GM21737 (cell line): ENCODE measurements around the gene LRP2.

ENCODE experiments used
- ATAC-seq: cut with Tn5 transposase; IDR thresholded peaks from one replicate; pipeline ENCODE4 v1.9.1; 2021; ENCODE audit warnings: mild to moderate bottlenecking, moderate library complexity; ENCODE audit not compliant: unreplicated experiment

The LRP2 gene

DNA sequence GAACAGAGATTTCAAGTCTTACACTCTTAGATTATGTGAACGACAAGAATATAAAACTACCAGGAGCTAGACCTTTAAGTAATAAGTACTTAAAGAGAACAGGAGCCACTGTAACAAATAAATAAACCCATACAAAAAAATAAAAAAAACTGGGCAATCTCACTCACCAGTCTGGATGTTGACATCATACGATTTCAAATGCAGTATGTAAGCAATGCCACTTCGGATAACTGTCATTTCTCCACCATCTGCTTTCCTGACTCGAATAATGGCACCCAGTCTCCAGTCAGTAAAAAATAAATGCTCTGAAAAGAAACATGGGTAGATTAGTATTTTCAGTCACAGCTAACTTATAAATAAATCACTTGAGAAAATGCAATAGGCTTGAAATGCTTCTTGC lies 115.1 kb downstream of the LRP2 start:
- ATAC-seq: no peak

- no peak for ATAC-seq
Observed at GRCh38 chr2:169240405-169240804, 121.9 kb downstream of the LRP2 start.

DNA sequence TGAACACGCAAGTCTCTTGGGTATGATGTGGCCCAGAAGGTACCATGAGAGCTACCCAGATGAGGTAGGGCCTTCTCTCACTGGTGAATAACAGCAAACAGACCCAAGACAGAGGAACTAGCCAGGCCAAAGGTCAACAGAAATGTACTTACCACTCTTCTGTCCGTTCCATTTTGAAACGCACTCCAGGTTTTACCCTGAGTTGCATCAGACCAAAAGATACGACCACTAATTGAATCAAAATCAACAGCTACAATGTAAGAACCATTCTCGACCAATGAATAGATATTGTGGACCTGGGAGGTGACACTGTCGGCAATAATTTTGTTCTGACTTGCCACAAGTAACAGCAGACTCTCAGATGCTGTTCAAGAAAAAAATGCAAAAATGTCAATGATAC lies 124.4 kb downstream of the LRP2 start:
- no peak for ATAC-seq

DNA sequence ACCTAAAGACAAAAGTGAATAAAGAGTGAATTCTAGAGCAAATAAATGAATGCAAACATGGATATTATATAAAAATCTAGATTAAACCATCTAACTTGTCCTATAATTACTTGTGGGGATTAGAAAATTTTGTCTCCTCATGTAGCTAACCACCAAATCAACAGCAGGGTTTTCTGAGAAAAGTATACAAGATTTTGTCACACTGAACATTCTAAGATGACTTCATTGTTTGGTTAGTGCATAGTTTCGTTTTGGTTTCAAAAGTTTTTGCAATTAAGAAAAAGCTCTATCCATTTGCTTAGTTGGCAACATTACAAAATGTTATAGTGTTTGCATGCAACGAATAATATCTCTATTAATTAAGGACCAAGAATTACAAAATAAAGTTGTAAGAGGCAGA lies 125.0 kb downstream of the LRP2 start:
- no peak for ATAC-seq

DNA sequence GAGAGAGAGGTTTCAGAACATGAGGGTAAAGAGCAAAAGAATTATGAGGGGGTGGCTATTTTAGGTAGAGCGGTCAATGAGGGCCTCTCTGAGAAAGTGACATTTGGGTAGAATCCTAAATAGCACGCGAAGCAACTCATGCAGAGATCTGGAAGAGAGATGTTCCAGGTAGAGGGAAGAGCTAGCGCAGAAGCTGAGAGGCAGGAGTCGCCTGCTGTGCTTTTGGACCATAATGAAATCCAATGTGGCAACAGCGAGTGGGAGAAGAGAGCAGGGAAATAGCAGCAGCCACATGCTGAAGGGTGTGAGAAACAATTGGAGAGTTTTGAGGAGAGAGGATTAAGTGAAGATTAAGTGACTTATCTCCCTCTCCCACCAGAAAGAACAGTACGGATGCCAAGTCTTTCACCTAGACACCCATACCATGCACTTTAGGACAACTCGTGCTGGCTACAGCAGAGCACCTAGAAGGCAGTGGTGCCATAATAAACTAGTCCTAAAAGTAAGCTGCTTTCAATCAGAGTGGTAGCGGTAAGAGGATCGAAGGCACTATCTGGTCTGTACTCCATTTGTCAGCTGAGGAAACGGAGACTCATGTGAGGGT lies 129.7 kb downstream of the LRP2 start:
- no peak for ATAC-seq

GRCh38 chr2:169230204-169230603 lies 132.1 kb downstream of the LRP2 start:
- no peak for ATAC-seq

- no peak for ATAC-seq
Observed at GRCh38 chr2:169229590-169229989, 132.7 kb downstream of the LRP2 start.

DNA sequence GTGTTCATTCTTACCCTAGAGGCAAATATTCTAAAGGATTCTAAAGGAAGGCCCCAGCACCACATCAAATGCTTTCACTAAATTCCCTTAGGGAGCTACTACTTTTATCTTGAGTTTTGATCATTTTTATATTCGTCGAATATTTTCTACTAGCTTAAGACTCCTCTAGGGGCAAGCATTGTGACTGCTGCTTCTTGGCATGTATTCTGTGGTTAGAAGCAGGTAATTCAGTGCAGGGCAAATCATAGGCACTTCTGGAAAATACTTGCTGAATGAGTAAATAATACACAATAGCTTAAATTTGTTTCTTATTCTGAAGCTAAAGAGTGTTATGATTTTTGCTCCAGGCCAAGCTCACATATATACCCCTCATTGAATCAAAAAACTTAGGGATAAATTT lies 136.4 kb downstream of the LRP2 start:
- ATAC-seq: no peak

- ATAC-seq: no peak
Observed at GRCh38 chr2:169225233-169225750, 137.0 kb downstream of the LRP2 start.

DNA sequence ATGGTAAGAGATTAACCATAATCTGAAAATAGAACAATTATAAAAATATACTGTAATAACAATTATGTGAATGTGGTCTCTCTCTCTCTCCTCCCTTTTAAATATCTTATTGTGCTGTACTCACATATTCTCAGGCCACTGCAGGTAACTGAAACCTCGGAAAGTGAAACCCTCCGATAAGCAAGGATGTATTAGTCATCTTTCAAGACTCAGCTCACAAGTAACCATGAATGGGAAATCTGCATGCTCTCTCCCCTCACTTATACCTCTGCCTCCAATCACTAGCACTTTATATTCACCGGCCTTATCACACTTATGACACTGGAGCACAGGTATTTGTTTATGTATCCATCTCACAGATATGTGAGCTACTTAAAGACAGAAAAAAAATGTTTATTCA lies 139.7 kb downstream of the LRP2 start:
- ATAC-seq: no peak

DNA sequence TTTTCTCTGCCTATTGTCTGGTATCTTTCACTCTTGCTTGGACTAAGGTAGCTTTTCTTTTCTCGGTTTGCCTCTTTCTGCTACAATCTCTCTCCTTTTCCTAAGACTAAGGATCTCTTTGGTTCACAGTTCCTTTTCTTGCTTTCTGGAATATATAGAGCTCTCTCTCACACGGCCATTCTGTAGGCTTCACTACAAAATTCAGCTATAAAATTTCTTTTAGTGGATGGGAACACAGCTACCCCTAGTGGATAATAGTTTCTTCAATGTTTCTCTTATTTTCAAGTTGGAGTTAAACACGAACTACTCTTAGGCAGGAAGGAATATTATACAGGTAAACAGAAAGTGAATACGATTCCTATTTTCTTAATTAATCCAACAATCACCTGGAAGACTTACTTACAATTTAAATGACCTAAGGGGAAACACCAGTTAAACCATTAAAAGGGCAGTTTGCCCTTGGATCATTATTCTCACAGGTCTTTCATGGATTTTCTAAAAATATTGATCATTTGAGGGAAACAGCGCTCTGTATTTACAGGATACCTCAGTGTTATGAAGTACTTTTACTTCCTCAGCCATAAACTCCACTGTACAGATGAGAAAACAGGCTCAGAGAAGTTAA lies 140.5 kb downstream of the LRP2 start:
- no peak for ATAC-seq

- no peak for ATAC-seq
Observed at GRCh38 chr2:169210917-169211316, 151.4 kb downstream of the LRP2 start.

DNA sequence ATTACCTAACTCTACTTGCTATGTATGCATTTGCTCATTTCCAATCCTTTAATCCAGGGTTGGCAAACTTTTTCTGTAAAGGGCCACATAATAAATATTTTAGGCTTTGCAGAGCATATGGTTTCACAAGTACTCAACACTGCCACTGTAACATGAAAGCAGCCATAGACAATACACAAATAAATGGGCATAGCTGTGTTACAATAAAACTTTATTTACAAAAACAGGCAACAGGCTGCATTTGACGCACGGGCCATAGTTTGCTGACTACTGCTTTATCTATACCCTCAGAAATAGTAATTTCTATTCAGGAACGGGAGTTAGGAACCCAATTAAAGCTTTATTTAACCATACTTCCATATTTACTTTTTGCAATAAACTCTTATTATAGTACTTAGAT lies 154.3 kb downstream of the LRP2 start:
- ATAC-seq: no peak

- ATAC-seq: no peak
Observed at GRCh38 chr2:169205176-169205575, 157.2 kb downstream of the LRP2 start.

DNA sequence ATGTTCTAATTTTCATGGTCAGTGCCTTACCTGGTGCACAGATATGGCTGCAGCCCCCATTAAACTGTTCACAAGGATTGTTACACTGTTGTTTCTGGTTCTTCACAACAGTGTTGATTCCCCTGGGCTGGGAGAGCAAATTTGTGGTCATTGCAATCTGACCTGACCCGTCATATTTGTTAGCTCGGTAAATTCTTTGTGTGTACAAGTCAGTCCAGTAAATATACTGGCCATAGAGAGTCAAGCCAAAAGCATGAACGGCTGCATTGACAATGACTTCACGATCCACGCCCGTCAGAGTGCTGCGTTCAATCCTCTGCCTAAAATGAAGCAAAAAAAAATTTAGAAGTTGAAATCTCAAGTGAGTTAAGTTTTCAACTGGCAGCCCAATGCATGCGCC lies 158.4 kb downstream of the LRP2 start:
- no peak for ATAC-seq

- ATAC-seq: no peak
Observed at GRCh38 chr2:169200756-169201155, 161.6 kb downstream of the LRP2 start.

GRCh38 chr2:169193618-169194017 lies 168.7 kb downstream of the LRP2 start:
- ATAC-seq: no peak

DNA sequence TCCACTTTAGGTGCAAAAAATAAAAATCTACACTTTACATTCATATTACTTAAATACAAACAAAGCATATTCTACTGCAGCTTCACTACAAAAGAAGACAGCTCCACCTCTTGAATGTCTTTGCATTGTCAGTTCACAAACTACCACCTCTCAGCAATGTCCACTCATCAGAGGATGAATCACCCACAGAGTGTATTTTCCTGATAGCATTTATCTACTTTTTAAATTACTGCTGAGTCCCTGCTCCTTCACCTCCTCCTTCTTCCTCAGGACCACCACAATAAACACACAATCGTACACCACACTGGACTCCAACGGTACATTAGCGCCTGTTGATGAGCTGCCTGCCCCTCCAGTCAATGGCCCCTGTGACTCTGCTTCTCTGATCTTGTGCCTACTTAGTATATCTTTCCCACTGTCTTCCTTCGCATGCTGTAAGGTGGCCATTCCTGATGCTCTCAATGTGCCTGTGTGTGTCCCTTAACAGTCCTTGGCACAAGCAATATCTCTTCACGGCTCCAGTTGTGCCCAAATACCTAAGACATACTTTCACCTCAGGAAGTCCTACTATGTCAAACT lies 172.0 kb downstream of the LRP2 start:
- ATAC-seq: no peak

GRCh38 chr2:169189132-169189531 lies 173.2 kb downstream of the LRP2 start:
- no peak for ATAC-seq

- no peak for ATAC-seq
Observed at GRCh38 chr2:169185711-169186110, 176.6 kb downstream of the LRP2 start.

DNA sequence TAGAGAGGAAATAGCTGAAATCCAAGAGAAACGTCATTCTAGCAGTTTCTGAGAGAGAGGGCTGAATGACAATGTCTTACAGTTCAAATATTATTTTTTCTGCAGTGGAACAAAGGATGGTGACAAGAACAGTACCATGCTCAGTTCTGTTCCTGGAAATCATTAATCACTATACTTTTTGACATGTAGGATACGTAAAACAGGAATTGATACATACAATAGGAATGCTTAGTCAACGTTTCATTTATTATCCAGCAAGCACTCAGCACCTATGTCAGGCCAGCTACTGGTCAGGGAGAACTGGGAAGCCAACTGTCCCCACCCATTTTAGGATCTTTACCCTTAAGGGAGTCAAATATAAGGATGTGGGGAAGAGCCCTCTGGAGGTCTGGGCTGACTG lies 178.3 kb downstream of the LRP2 start:
- no peak for ATAC-seq

DNA sequence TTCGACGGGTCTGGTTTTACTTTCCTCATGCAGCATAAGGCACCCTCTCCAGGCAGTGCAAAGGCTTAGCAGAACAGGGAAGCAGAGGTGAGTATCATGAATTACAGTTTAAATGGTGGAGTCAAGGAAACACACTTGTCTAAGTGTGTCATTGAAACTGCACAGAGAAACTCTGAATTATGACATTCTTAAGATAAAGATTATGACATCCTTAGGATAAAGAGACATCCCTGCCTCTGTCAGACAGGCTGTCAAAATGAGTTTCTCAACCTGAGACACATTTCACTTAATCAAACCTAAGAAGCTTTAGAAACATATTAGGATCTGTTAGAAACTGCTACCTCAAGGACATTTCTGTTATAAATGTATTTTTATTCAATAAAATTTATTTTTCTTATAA lies 179.8 kb downstream of the LRP2 start:
- ATAC-seq: no peak
